ENCODE data around the gene TMUB1.

DNA sequence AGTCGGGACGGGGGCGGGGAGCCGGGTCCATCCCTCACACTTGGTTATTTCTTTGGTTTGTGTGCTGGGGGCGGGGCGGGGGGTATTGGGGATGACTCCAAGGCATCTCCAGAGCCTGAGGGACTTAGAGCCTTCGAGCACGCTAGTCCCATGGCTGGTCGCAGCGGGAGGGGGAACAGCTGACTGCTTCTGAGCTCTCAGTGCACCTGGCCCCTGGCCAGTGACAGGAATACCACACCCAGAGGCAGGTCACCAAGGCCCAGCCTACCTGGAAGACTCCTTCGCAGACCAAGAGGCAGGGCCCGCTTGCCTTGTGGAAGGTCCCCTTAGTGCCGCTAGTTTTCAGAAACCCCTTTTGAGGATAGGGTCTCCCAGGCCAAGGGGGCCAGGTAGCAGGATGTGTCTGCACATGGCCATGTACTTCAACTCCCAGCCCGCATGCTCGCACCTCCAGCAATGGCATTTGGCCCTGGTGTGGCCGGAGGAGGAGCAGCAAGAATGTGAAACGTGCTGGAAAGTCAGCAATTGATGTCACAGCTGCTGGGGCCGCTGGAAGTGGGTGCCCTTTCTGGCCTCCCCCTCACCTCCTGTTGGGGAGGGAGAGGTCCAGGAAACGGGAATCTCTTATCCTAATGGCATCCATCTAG, 43.3 kb upstream of the TMUB1 start:
- TF ChIP-seq POLR2A (IDR thresholded peaks at IDR 0.05), result no peak
- no peak for TF ChIP-seq CTCF (IDR thresholded peaks at IDR 0.05)
